ENCODE results near the gene DVL1.

The DVL1 gene

DNA sequence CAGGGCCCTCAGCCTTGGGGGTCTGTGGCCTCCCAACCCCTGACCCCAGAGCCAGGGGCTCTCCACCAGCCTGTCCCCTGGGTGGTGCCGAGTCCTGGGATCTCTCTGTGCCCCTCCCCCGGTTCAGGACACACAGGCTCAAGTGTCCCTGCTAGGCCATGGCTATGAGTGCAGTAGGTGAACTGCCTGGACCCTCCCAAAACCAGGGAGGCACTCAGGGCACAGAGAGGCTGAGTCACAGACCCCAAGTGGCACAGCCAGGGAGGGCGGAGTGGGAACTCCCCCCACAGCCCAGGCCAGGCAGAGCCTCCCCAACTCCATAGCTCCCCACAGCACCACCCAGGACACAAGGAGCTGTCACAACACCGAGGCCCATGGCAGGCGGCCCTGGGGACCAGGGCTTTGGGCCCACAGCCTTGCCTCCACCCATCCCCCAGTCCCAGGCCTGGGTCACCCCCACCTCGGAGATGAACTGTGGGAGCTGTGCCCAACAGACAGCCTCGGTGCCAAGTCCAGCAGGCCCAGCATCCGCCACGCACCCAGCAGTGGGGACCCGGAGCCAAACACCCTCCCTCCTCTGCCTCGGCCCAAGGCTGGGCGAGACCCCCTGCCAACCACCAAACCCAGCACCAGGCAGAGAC is 3.2 kb downstream of the DVL1 start:
- no peak for DNase-seq (ENCODE audit: low read depth)
- H3K4me3 ChIP-seq (ENCODE audit: low read depth, low read length): no peak overlapping the region
- TF ChIP-seq POLR2A (IDR thresholded peaks at IDR 0.05; ENCODE audit: extremely low read depth, insufficient read length): no peak
- TF ChIP-seq, protein P1, sequence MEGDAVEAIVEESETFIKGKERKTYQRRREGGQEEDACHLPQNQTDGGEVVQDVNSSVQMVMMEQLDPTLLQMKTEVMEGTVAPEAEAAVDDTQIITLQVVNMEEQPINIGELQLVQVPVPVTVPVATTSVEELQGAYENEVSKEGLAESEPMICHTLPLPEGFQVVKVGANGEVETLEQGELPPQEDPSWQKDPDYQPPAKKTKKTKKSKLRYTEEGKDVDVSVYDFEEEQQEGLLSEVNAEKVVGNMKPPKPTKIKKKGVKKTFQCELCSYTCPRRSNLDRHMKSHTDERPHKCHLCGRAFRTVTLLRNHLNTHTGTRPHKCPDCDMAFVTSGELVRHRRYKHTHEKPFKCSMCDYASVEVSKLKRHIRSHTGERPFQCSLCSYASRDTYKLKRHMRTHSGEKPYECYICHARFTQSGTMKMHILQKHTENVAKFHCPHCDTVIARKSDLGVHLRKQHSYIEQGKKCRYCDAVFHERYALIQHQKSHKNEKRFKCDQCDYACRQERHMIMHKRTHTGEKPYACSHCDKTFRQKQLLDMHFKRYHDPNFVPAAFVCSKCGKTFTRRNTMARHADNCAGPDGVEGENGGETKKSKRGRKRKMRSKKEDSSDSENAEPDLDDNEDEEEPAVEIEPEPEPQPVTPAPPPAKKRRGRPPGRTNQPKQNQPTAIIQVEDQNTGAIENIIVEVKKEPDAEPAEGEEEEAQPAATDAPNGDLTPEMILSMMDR (IDR thresholded peaks at IDR 0.05; ENCODE audit: low read depth, low read length): no peak
- TF ChIP-seq, protein P2, sequence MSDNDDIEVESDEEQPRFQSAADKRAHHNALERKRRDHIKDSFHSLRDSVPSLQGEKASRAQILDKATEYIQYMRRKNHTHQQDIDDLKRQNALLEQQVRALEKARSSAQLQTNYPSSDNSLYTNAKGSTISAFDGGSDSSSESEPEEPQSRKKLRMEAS (IDR thresholded peaks at IDR 0.05; ENCODE audit: low read depth, low read length): no peak
- no peak for TF ChIP-seq MYC (IDR thresholded peaks at IDR 0.05; ENCODE audit: low read depth, low read length)

DNA sequence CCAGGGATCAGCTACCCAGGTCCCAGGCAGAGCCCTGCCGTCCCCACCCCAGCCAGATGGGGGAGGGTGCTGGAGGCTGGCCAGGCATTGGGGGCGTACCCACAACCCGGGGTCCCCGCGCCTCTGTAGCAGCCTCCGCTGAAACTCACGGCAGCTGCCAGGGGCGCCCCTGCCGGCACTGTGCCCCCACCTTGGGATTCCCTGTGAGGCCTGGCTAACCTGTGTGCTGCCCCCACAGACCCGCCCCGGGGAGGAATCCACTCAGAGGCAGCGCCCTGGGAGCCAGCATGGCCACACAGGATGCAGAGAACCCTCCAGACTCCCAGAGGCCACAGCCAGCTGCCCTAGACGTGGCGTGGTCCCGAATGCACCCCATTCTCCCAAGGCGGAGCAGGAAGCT is 3.8 kb downstream of the DVL1 start:
- TF ChIP-seq, protein P1 (IDR thresholded peaks at IDR 0.05; ENCODE audit: low read depth, low read length): no peak
- TF ChIP-seq, protein P2 (IDR thresholded peaks at IDR 0.05; ENCODE audit: low read depth, low read length): no peak
- TF ChIP-seq MYC (IDR thresholded peaks at IDR 0.05; ENCODE audit: low read depth, low read length) (no peak), POLR2A (IDR thresholded peaks at IDR 0.05; ENCODE audit: extremely low read depth, insufficient read length) (no peak)
- no peak for DNase-seq (ENCODE audit: low read depth)
- no peak overlapping the region for H3K4me3 ChIP-seq (ENCODE audit: low read depth, low read length)

DNA sequence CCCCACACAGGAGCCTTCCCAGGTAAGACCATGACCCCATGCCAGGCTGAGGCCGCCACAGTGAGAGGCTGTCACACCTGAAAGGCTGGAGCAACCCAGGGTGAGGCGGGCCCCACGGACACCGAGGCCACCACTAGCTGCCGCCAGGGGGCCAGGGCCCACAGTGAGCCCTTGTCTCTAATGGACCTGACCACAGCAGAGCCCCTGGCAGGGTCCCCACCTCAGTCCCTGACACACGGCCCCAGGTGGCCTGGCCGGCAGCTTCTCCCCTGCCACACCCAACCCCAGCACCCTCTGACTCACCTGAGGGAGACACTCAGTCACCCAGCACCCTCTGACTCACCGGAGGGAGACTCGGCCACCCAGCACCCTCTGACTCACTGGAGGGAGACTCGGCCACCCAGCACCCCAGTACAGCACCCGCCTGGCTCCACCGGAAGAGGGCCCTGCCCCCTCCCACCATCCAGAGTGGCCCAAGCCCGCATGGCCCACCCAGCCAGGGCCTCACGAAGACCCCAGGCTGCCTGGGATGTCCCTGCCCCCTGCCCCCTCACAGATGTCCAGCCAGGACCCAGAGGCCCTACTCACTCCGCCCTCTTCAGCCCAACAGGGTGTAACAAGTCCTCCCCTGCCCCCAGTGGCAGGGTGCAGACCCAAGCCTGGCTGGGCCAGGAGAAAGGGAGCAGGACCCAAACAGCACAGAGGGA is 4.4 kb downstream of the DVL1 start:
- no peak for DNase-seq (ENCODE audit: low read depth)
- TF ChIP-seq POLR2A (IDR thresholded peaks at IDR 0.05; ENCODE audit: extremely low read depth, insufficient read length): no peak
- no peak for TF ChIP-seq MYC (IDR thresholded peaks at IDR 0.05; ENCODE audit: low read depth, low read length)
- TF ChIP-seq, protein P1 (IDR thresholded peaks at IDR 0.05; ENCODE audit: low read depth, low read length): no peak
- TF ChIP-seq, protein P2 (IDR thresholded peaks at IDR 0.05; ENCODE audit: low read depth, low read length): no peak
- H3K4me3 ChIP-seq (ENCODE audit: low read depth, low read length): no peak overlapping the region

DNA sequence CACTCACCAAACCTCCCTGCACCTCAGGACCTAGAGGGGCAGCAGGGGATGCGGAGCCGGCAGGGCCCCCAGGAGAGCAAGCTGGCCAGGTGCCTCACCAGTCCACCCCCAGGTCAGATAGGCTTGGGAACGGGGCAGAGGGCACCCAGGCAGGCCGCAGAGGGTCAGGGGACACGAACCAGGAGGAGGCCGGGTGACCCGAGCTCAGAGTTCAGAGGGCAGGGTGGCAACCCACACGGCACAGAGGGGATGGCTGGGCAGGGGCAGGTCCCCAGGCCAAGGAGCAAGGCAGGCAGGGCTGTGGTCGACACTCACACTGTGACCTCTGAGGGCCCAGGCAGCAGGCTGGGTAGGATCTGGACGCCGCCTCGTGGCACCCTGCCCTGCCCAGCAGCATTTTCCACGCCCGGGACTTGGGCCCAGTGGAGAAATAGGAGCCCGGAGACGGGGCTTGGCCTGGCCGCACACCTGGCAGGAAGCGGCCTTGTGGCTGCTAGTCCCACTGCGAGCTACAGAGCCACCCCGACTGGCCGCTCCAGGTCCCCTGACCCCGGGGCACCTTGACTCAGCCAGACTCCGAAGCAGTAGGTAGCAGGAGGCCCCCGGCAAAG is 5.3 kb downstream of the DVL1 start:
- no peak overlapping the region for H3K4me3 ChIP-seq (ENCODE audit: low read depth, low read length)
- DNase-seq (ENCODE audit: low read depth): no peak
- TF ChIP-seq, protein P1 (IDR thresholded peaks at IDR 0.05; ENCODE audit: low read depth, low read length): no peak
- TF ChIP-seq, protein P2 (IDR thresholded peaks at IDR 0.05; ENCODE audit: low read depth, low read length): no peak
- TF ChIP-seq MYC (IDR thresholded peaks at IDR 0.05; ENCODE audit: low read depth, low read length) (no peak), POLR2A (IDR thresholded peaks at IDR 0.05; ENCODE audit: extremely low read depth, insufficient read length) (no peak)

DNA sequence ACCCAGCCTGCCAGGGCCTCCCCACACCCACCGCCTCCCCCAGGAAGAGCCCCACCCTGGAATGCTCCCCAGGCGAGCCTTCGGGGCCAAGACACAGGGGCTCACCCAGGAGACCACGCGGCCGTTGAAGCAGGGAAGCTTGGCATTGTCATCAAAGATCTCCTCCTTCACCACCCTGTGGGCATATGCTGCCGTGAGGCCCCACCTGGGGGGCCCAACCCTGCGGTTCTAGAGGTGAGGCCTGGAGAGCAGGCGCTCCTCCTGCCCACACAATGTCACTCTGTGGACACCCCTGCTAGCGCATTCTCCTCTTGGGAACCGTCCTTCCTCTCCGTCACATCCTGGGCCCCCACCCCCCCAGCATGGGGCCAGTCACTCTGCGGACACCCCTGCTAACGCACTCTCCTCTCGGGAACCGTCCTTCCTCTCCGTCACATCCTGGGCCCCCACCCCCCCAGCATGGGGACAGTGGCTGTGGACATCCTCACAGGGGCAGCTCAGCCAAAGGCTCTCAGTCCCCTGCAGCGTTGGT is 6.6 kb downstream of the DVL1 start:
- no peak for DNase-seq (ENCODE audit: low read depth)
- TF ChIP-seq, protein P2 (IDR thresholded peaks at IDR 0.05; ENCODE audit: low read depth, low read length): no peak
- TF ChIP-seq, protein P1 (IDR thresholded peaks at IDR 0.05; ENCODE audit: low read depth, low read length): no peak
- TF ChIP-seq MYC (IDR thresholded peaks at IDR 0.05; ENCODE audit: low read depth, low read length): no peak
- TF ChIP-seq POLR2A (IDR thresholded peaks at IDR 0.05; ENCODE audit: extremely low read depth, insufficient read length): no peak
- no peak overlapping the region for H3K4me3 ChIP-seq (ENCODE audit: low read depth, low read length)

All from NB4 (cell line).